ENCODE measurements around the gene STX16. TPM values are rescaled to one million over a fixed set of nuclear protein-coding genes. Genes with fewer than 3 reads are reported as not detected.
A peak's percentile ranks its signal among the peaks of the same experiment; 100 is the strongest.

The STX16 gene
- total RNA-seq, 4 donors from 2014 or later, result 70.2 to 148 (median 85.9) TPM

DNA sequence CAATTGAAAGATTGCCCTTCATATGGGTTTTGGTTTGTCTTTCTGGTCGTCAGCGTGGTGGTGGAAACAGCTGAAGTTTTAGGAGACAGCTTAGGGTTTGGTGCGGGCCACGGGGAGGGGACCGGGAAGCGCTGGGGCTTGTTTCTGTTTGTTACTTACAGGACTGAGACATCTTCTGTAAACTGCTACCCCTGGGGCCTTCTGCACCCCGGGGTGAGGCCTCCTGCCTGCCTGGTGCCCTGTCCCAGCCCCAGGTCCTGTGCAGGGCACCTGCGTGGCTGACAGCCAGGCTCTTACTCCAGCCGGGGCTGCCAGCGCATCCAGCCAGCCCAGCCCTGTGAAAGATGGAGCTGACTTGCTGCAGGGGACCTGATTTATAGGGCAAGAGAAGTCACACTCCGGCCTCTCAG lies 64.3 kb downstream of the STX16 start:
- H3K9me3 ChIP-seq, result no peaks in the 10 kb centered on the region
- H3K4me1 ChIP-seq, result peaks cover 0 to 12% (median 4%) of the 10 kb centered on the region in 4 donors
- H3K36me3 ChIP-seq, result peaks cover 0 to 56% (median 0%) of the 10 kb centered on the region in 3 donors
- whole genome bisulfite sequencing, 2 donors, result 82 to 85% methylated on average over 9 to 11 of the region's 11 CpGs
- no peak overlapping the region for H3K4me3 ChIP-seq
- no peak for TF ChIP-seq CTCF (IDR thresholded peaks at IDR 0.05)
- TF ChIP-seq EP300 (IDR thresholded peaks at IDR 0.05), result no peak
- no peak for TF ChIP-seq POLR2A (IDR thresholded peaks at IDR 0.05)
- no peak overlapping the region for H3K27ac ChIP-seq
- no peaks in the 10 kb centered on the region for H3K27me3 ChIP-seq
- no peak for DNase-seq (ENCODE audit: low spot score in 2 of 2)

DNA sequence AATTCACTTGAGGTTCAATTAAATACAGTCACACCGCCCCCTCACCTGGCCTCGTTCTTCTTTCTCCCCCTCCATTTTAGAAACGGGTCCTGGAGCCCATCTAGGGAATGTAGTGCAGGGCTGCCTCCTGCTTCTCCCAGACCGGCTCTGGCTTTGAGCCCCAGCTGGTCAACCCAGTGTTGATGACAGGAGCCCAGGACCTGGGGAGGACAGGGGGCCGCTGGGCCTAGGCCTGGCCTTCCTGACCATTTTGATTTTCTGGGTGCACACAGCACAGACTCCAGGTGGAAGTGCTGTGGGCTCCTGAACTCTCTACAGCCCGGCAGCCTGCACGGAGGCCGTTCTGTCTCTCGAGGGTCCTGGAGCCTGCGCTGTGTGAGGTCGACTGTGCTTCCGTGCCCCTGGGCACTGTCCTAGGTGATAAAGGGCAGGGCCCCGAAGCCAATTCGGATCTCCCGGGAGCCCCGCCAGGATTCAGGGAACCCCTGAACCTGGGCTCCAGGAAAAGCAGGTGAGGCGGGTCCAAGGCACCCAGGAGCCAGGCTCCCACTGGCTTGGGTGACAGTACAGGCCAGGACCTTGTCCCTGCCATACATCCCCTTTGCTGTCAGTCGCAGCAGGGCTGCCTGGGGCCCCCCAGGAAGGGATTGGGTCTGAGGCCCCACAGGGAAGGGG lies 64.9 kb downstream of the STX16 start:
- peaks cover 0 to 12% (median 4%) of the 10 kb centered on the region in 4 donors for H3K4me1 ChIP-seq
- TF ChIP-seq POLR2A (IDR thresholded peaks at IDR 0.05), result no peak
- TF ChIP-seq CTCF (IDR thresholded peaks at IDR 0.05), result no peak
- no peak for TF ChIP-seq EP300 (IDR thresholded peaks at IDR 0.05)
- 73 to 91% methylated on average over 4 to 17 of the region's 18 CpGs for WGBS, 2 donors
- DNase-seq (ENCODE audit: low spot score in 2 of 2), result no peak
- no peaks in the 10 kb centered on the region for H3K9me3 ChIP-seq
- no peaks in the 10 kb centered on the region for H3K27me3 ChIP-seq
- no peak overlapping the region for H3K4me3 ChIP-seq
- peaks cover 0 to 52% (median 0%) of the 10 kb centered on the region in 3 donors for H3K36me3 ChIP-seq
- no peak overlapping the region for H3K27ac ChIP-seq

- no peak for DNase-seq (ENCODE audit: low spot score in 2 of 2)
- H3K27me3 ChIP-seq, result peaks cover 0 to 4% of the 10 kb centered on the region in 2 donors
- H3K36me3 ChIP-seq, result peaks cover 0 to 45% (median 0%) of the 10 kb centered on the region in 3 donors
- no peak overlapping the region for H3K4me3 ChIP-seq
- H3K4me1 ChIP-seq, result peaks cover 0 to 12% (median 4%) of the 10 kb centered on the region in 4 donors
- WGBS, 2 donors, result 31 to 33% methylated on average over 12 to 13 of the region's 23 CpGs
- H3K27ac ChIP-seq, result peak overlapping the region in 1 of 4 donors; percentile 16
- TF ChIP-seq CTCF (IDR thresholded peaks at IDR 0.05) (no peak), POLR2A (IDR thresholded peaks at IDR 0.05) (no peak)
- H3K9me3 ChIP-seq, result no peaks in the 10 kb centered on the region
Measured at GRCh38 chr20:58716476-58717277, 65.6 kb downstream of the STX16 start.

DNA sequence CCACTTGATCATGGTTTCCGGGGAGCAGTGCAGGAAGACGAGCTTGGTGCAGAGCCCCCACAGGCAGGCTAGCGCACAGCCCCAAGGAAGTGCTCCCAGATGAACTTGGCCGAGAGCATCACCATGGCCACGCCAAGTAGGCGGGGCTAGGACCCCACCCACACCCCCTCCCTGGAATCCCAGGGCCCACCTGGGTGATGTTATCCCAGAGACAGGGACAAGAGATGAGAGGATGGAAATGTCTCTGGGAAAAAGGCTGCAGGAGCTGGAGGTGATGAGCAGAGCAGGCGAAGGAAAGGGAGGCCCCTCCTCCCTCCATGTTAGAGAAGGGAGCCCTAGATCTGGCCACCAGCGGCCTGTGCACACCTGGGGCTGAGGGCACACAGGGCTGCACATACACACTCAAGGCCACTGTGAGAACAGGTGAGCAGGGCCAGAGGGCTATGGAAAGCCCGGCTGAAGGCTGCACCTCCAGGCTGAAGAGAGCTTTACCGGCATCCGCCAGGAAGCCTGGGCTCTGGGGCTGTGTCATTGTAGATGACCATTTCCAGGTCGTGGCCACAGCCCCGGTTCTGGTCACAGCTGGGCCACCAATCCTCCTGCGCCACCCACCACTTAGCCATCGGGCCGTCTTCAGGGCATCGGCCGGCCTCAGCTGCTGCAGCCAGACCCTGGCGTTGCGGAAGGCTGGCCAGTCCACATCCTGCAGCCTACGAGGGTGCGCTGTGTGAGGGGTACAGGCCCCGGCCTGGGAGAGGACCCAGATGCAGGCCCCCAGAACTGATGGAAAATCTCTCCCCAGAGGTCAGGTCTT lies 66.4 kb downstream of the STX16 start:
- Histone ChIP-seq H3K9me3 (no peaks in the 10 kb centered on the region), H3K36me3 (peaks cover 0 to 37% (median 0%) of the 10 kb centered on the region in 3 donors), H3K4me3 (no peak overlapping the region), H3K27me3 (peaks cover 0 to 10% of the 10 kb centered on the region in 2 donors), H3K27ac (peak overlapping the region in 1 of 4 donors; percentile 16), H3K4me1 (peaks cover 0 to 12% (median 4%) of the 10 kb centered on the region in 4 donors)
- DNase-seq (ENCODE audit: low spot score in 2 of 2), result no peak
- TF ChIP-seq POLR2A (IDR thresholded peaks at IDR 0.05), result no peak
- no peak for TF ChIP-seq CTCF (IDR thresholded peaks at IDR 0.05)
- no peak for TF ChIP-seq EP300 (IDR thresholded peaks at IDR 0.05)
- 83 to 86% methylated on average over 12 to 17 of the region's 23 CpGs for WGBS, 2 donors

Measured in tibial nerve (tissue), 4 donors.